K562 (cell line): Measurements from ENCODE around the gene MEGF11. TPM values are rescaled to one million over a fixed set of nuclear protein-coding genes. Genes with fewer than 3 reads are reported as not detected.

Experiments
- AFF4 ChIP-seq: sonication (generic); formaldehyde crosslinking; IDR thresholded peaks from 2 replicates; pipeline ENCODE4 v1.8.0; 2023; ENCODE audit warnings: mild to moderate bottlenecking, missing genetic modification reagents
- ARID4B ChIP-seq: sonication (generic); formaldehyde crosslinking; IDR thresholded peaks from 2 replicates; pipeline ENCODE4 v1.8.0; 2022; ENCODE audit warnings: mild to moderate bottlenecking, missing genetic modification reagents
- ATF4 ChIP-seq: fragments of 450-650 bp; formaldehyde crosslinking; IDR thresholded peaks from 2 replicates; pipeline ENCODE4 v1.4.0; 2022; ENCODE audit warnings: mild to moderate bottlenecking, moderate library complexity
- BRCA1 ChIP-seq, 2 experiments: fragments of 450-650 bp in 1 of 2; sonication (generic) in 1 of 2; formaldehyde crosslinking in 1 of 2; IDR thresholded peaks; 2 replicates each; pipeline versions ENCODE4 v1.5.0 to v1.6.1; 2017 to 2020; ENCODE audit warnings: mild to moderate bottlenecking in 1 of 2, missing genetic modification reagents in 1 of 2
- E2F6 ChIP-seq, 2 experiments: IDR thresholded peaks; 2 replicates each; pipeline ENCODE4 v1.6.1; 2011; ENCODE audit warnings: borderline replicate concordance in 1 of 2, control low read depth in 1 of 2, low read depth in 1 of 2, low read length in 1 of 2, mild to moderate bottlenecking in 1 of 2, mixed read lengths in 1 of 2, moderate library complexity in 1 of 2; ENCODE audit not compliant: insufficient read depth in 1 of 2, insufficient read length in 1 of 2, poor library complexity in 1 of 2, severe bottlenecking in 1 of 2; ENCODE audit errors: extremely low read depth in 1 of 2
- ELF2 ChIP-seq: fragments of 250-450 bp; sonication (Bioruptor Pico); IDR thresholded peaks from 2 replicates; pipeline ENCODE4 v1.5.0; 2021; ENCODE audit warnings: mild to moderate bottlenecking
- ELF4 ChIP-seq: fragments of 450-650 bp; formaldehyde crosslinking; IDR thresholded peaks from 2 replicates; pipeline ENCODE4 v1.4.0; 2022; ENCODE audit warnings: missing genetic modification characterization
- KAT2B ChIP-seq: IDR thresholded peaks from one replicate; pipeline ENCODE4 v1.6.1; 2012; ENCODE audit warnings: low read depth, mild to moderate bottlenecking, control low read depth, inconsistent platforms, low read length, moderate library complexity
- SMARCC2 ChIP-seq: fragments of 450-650 bp; IDR thresholded peaks from 2 replicates; pipeline ENCODE4 v1.6.1; 2017; ENCODE audit warnings: antibody characterized with exemption, moderate library complexity, mild to moderate bottlenecking, low read depth
- SNIP1 ChIP-seq: fragments of 450-650 bp; IDR thresholded peaks from 2 replicates; pipeline ENCODE4 v1.7.1; 2017; ENCODE audit warnings: low read depth, mild to moderate bottlenecking
- ZNF436 ChIP-seq: fragments of 250-450, 450-650 bp; sonication (Bioruptor Pico); formaldehyde crosslinking; IDR thresholded peaks from 2 replicates; pipeline ENCODE4 v1.7.0; 2020; ENCODE audit warnings: mild to moderate bottlenecking
- polyA plus RNA-seq, 8 experiments: library from polyadenylated mRNA; depleted of rRNA in 4 of 8; stranded (reverse) in 5 of 8; unstranded in 3 of 8; fragments of >200 nt; fragmentation: Nextera tagmentation in 2 of 8; fragmentation: Illumina TruSeq in 1 of 8; extraction: Ambion mirVana in 2 of 8; extraction: Trizol in 1 of 8; gene quantifications; 2 replicates each; pipeline versions ENCODE4 v1.2.1 to v1.2.3, GENCODE V29; 2011 to 2014; ENCODE audit warnings: inconsistent platforms in 1 of 8, missing spikeins in 1 of 8
- total RNA-seq, 7 experiments: library from RNA; depleted of rRNA in 6 of 7; stranded (reverse); fragments of >200 nt in 6 of 7; fragmentation: Illumina TruSeq in 2 of 7; extraction: Trizol in 2 of 7; gene quantifications; 2 replicates each; pipeline versions ENCODE4 v1.2.1 to v1.2.3, GENCODE V29; 2011 to 2021; ENCODE audit warnings: low replicate concordance in 1 of 7
- TF ChIP-seq, protein P1 (sequence below): fragments of 450-650 bp; IDR thresholded peaks from one replicate; pipeline ENCODE4 v1.6.1; 2018; ENCODE audit warnings: mild to moderate bottlenecking, moderate library complexity; ENCODE audit not compliant: partially characterized antibody

MEGF11 gene
- total and polyA plus RNA-seq, 9 of the 15 experiments (the other 6 are each of a cell fraction or from before 2014, with no cell fraction given), result 0.06 to 0.23 (median 0.20) TPM; not detected in 6

DNA sequence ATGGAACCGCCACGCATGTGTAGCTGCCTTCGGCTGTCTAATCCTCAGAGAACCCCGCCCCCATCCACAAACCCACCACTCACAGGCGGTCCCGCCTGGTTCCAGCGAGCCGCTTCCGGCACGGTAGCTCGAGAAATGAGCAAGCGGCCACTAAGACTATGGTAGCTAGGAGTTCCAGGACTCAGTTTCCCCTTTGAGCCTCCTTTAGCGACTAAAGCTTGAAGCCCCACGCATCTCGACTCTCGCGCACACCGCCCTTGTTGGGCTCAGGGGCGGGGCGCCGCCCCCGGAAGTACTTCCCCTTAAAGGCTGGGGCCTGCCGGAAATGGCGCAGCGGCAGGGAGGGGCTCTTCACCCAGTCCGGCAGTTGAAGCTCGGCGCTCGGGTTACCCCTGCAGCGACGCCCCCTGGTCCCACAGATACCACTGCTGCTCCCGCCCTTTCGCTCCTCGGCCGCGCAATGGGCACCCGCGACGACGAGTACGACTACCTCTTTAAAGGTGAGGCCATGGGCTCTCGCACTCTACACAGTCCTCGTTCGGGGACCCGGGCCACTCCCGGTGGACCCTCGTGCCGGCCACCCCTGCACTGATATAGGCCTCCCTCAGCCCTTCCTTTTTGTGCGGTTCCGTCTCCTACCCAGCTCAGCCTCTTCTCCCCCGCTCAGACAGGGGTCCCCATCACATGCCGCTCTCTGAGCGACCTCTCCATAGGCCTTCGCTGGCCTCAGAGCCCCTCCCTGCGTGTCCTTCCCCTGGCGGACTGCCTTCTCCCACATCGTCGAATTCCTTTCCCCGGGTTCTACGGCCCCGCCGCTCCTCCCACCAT lies 384.2 kb downstream of the MEGF11 start, which contains the start of gene RAB11A (continued):
- TF ChIP-seq ARID4B (no peak), ELF2 (CRISPR knock-in tag) (peak; percentile 82), ZNF436 (CRISPR knock-in tag) (no peak), AFF4 (CRISPR knock-in tag) (peak; percentile 89; the same call in 1 of the 2 replicates), KAT2B (no peak), BRCA1 (IDR thresholded peaks at IDR 0.05) (no peak), BRCA1 (CRISPR knock-in tag; IDR thresholded peaks at IDR 0.05) (no peak), ELF4 (CRISPR knock-in tag) (no peak), SMARCC2 (no peak), ATF4 (CRISPR knock-in tag) (no peak; the same call in 1 of the 2 replicates), SNIP1 (no peak), E2F6 (IDR thresholded peaks at IDR 0.05; ENCODE audit: borderline replicate concordance in 1 of 2, extremely low read depth in 1 of 2, insufficient read depth in 1 of 2, insufficient read length in 1 of 2, low read depth in 1 of 2, low read length in 1 of 2, poor library complexity in 1 of 2, severe bottlenecking in 1 of 2) (peak; percentile 97)
- TF ChIP-seq, protein P1, sequence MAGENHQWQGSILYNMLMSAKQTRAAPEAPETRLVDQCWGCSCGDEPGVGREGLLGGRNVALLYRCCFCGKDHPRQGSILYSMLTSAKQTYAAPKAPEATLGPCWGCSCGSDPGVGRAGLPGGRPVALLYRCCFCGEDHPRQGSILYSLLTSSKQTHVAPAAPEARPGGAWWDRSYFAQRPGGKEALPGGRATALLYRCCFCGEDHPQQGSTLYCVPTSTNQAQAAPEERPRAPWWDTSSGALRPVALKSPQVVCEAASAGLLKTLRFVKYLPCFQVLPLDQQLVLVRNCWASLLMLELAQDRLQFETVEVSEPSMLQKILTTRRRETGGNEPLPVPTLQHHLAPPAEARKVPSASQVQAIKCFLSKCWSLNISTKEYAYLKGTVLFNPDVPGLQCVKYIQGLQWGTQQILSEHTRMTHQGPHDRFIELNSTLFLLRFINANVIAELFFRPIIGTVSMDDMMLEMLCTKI, result no peak
